ENCODE data around the gene ABCC6.
"Not testable (repeated sequence)": the region's sequence is repeated elsewhere in the genome, so short reads cannot be mapped to it uniquely, and the experiment has no call there.

ABCC6 gene

GRCh38 chr16:16222850-16223661 is at the start of gene ABCC6:
TSS of gene ABCC6 (minus strand) at chr16:16223494. CDS start at chr16:16223434, 60 bp downstream.
- DNase-seq (ENCODE audit: low spot score) = not testable (repeated sequence)

GRCh38 chr16:16272573-16273221 is 49.4 kb upstream of the ABCC6 start:
- DNase-seq (ENCODE audit: low spot score) = not testable (repeated sequence)

GRCh38 chr16:16271658-16272057 is 48.4 kb upstream of the ABCC6 start:
- not testable (repeated sequence) for DNase-seq (ENCODE audit: low spot score)

- not testable (repeated sequence) for DNase-seq (ENCODE audit: low spot score)
Measured at GRCh38 chr16:16268185-16268808, 45.0 kb upstream of the ABCC6 start.

- not testable (repeated sequence) for DNase-seq (ENCODE audit: low spot score)
Measured at GRCh38 chr16:16267708-16268107, 44.4 kb upstream of the ABCC6 start.

- DNase-seq (ENCODE audit: low spot score) = not testable (repeated sequence)
Measured at GRCh38 chr16:16265044-16265443, 41.8 kb upstream of the ABCC6 start.

- not testable (repeated sequence) for DNase-seq (ENCODE audit: low spot score)
Measured at GRCh38 chr16:16263947-16264346, 40.7 kb upstream of the ABCC6 start.

GRCh38 chr16:16262954-16263555 is 39.8 kb upstream of the ABCC6 start:
- not testable (repeated sequence) for DNase-seq (ENCODE audit: low spot score)

- DNase-seq (ENCODE audit: low spot score) = not testable (repeated sequence)
Measured at GRCh38 chr16:16259971-16260370, 36.7 kb upstream of the ABCC6 start.

- not testable (repeated sequence) for DNase-seq (ENCODE audit: low spot score)
Measured at GRCh38 chr16:16258822-16259221, 35.5 kb upstream of the ABCC6 start.

- DNase-seq (ENCODE audit: low spot score) = not testable (repeated sequence)
Measured at GRCh38 chr16:16257301-16257923, 34.1 kb upstream of the ABCC6 start.

GRCh38 chr16:16252377-16252776 is 29.1 kb upstream of the ABCC6 start:
- DNase-seq (ENCODE audit: low spot score) = not testable (repeated sequence)

GRCh38 chr16:16249621-16250330 is 26.5 kb upstream of the ABCC6 start:
- DNase-seq (ENCODE audit: low spot score) = not testable (repeated sequence)

- DNase-seq (ENCODE audit: low spot score) = not testable (repeated sequence)
Measured at GRCh38 chr16:16247439-16247838, 24.1 kb upstream of the ABCC6 start.

GRCh38 chr16:16246578-16247262 is 23.4 kb upstream of the ABCC6 start:
- not testable (repeated sequence) for DNase-seq (ENCODE audit: low spot score)

- not testable (repeated sequence) for DNase-seq (ENCODE audit: low spot score)
Measured at GRCh38 chr16:16243886-16244285, 20.6 kb upstream of the ABCC6 start.

- DNase-seq (ENCODE audit: low spot score) = not testable (repeated sequence)
Measured at GRCh38 chr16:16240667-16241066, 17.4 kb upstream of the ABCC6 start.

- DNase-seq (ENCODE audit: low spot score) = not testable (repeated sequence)
Measured at GRCh38 chr16:16237738-16238137, 14.4 kb upstream of the ABCC6 start.

GRCh38 chr16:16237071-16237470 is 13.8 kb upstream of the ABCC6 start:
- DNase-seq (ENCODE audit: low spot score) = not testable (repeated sequence)

GRCh38 chr16:16232692-16233061 is 9.4 kb upstream of the ABCC6 start:
- DNase-seq (ENCODE audit: low spot score) = not testable (repeated sequence)
